ENCODE measurements around the gene CDKN2B-AS1.
A peak's percentile ranks its signal among the peaks of the same experiment; 100 is the strongest.
"Not testable (repeated sequence)": the region's sequence is repeated elsewhere in the genome, so short reads cannot be mapped to it uniquely, and the experiment has no call there.

CDKN2B-AS1 gene

DNA sequence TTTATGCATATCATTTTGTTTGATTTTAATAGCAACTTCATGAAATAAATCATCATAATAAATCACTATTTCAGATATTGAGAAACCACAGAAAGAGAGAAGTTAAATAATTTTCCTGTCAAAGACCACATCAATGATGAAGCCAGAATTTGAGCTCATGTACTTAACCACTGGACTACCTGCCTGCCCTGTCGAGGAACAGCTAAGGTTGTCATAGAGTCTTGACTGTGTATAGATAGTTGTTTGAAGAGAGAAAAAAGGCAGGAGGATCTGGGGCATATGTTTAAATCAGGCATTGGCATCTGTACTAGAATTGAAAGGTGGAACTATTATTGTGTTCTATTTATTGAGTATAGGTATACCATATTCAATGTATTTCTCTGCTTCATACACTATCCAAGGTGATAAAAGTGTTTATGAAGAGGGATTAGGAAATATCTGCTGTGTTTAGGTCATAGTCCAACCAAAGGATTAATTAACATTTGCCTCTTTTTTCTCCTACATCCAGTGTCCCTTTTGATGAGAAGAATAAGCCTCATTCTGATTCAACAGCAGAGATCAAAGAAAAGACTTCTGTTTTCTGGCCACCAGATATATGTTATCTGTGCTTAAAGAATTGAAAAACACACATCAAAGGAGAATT, 51.8 kb downstream of the CDKN2B-AS1 start:
- DNase-seq = no peak

DNA sequence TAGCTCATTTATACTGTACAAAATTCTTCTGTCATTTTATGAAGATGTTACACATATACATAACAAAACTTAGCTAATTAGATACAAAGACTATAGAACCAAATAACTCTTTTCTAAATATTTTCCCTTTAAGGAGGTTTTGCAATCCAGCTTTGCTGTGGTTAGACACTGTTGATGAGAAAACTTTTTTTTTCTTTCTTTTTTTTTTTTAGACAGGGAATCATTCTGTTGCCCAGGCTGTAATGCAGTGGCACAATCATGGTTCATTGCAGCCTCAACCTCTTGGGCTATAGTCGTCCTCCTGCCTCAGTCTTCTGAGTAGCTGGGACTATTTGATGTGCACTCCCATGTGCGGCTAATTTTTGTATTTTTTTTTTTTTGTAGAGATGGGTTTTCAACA, 53.0 kb downstream of the CDKN2B-AS1 start:
- no peak for DNase-seq

DNA sequence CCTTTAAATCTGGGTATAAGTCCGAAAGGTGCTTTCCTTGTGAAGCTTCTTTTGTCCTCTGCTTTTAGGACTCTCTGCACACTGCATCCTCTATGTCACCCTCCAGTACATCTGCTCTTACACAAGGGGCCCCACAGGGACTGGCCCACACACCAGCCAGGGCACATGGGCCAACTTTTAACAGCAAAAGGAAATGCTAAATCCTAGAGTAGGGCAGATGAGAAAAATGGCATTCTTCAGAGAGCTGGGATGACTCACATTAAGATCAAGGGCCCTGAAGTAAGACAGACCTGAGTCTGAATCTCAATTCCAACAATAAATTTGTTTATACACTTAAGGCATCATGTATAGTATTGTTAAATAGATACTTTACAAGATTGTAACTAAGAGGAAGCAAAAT, 54.8 kb downstream of the CDKN2B-AS1 start:
- no peak for DNase-seq

DNA sequence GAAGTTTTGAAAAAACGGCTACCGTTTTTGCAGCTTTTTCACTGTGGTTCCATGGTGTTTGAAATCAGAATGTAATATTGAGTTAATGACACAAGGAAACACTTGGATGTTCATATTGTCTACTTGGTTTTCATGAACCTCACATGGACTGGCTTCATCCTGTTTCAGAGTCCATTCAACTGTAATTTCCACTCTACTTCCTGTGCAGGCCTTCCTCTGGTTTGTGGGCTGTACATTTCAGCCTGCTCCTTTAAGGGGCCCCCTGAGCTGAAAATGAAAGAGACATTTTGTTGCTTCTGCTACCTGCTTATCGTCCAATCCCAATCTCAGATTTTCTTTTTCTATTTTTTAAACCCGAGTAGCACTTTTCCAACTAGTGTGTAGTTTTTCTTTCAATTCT, 56.3 kb downstream of the CDKN2B-AS1 start:
- DNase-seq = no peak

DNA sequence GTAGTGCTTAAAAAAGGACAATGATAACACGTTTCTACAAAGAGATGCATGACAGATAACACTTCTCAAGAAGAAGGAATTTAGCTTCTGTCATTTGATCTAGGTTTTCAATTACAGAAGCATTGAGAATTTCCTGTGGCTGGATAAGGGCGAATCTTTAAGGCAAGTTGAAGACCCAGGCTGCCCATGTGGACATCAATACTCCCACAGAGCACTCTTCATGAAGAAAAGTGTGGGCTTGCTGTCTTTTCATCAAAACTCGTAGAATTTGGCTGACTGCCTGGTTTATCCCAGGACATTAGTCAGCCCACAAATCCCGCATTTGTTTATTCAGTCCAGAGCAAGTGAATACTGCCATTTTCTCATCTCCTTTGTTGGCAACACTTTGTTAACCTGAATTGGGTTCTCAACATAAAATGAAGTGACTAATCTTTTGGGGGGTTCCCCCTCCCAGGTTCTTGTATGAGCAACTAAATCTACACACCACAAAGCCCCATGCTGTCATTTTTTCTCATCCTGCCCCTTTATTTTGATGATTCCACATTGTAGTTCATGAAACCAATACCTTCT, 57.9 kb downstream of the CDKN2B-AS1 start:
- DNase-seq = peak; percentile 47

DNA sequence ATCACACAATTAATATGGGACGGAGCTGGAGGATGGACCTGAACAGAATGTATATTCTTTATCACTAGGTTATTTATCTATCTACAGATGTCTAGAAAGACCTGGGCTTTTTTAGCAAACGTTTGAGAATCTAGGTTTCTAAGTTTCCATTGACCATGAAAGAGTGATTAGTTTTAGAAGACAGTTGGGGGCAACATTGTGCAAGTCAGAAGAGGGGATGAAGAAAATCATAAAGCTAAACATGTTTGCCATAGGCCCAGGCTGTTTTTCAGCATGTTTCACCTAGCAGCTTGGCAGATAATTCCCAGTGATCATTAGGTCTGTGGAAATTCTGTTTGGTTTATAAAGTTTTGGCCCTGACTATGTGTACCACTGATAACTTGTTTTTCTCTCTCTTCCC, 58.6 kb downstream of the CDKN2B-AS1 start:
- no peak for DNase-seq

DNA sequence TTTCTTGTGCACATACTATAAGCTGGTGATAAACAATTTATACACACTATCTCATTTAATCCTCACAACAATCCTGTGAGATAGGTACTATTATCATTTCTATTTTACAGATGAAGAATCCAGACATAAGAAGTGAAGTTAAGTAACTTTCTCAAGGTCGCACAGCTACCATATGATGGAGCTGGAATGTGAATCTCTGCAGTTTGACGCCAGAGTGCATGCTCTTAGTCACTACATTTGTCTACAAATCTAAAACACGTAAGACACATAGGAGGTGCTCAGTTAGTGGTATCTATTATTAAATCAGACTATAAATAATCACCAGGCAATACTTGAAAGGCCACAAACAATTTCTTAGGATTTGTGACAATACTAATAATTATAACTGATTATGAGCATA, 59.5 kb downstream of the CDKN2B-AS1 start:
- no peak for DNase-seq

DNA sequence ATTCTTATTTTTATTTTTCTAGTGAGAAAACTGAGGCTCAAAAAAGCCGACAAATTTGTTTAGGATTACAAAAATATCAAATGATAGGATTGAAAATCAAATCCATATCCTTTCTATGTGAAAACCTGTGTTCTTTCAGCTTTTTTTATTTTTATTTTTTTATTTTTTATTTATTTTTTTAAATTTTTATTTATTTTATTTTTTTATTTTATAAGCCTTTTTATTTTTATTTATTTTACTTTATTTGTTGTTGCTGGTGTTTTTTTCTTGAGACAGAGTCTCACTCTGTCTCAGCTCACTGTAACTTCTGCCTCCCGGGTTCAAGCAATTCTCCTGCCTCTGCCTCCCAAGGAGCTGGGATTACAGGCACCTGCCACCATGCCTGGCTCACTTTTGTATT, 59.9 kb downstream of the CDKN2B-AS1 start:
- no peak for DNase-seq

DNA sequence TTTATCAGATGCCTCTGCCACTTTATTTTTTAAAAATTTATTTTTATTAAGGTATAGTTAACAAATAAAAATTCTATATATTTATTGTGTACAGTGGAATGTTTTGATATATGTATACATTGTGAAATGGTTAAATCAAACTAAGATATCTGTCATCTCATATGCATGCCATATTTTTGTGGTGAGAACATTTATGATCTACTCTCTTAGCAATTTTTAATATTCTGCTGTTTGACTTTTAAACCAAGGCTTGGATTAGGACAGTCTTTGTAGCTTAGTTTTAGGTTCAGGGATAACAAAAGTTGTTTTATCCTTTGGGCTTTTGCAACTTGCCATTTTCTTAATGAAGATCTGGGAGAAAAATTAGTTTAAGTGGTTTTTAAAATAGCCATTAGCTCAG, 60.5 kb downstream of the CDKN2B-AS1 start:
- DNase-seq = no peak

DNA sequence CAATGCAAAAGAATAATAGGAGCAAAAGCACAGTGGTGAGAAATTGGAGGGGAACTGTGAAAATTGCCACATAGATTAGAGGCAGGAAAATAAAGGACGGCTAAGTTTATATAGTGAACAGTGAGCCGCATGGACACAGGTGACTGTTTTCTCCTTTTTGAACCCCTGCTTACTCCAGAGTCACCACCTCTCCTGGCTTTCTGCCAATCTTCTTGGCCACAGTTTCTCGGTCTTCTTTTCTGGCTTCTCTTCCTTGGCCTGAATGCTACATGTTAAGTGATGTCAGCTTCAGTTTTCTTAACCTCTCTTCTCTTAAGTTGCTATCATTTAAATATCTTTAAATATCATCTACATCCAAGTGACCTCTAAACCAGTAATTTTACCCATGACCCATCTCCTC, 61.8 kb downstream of the CDKN2B-AS1 start:
- DNase-seq = no peak

DNA sequence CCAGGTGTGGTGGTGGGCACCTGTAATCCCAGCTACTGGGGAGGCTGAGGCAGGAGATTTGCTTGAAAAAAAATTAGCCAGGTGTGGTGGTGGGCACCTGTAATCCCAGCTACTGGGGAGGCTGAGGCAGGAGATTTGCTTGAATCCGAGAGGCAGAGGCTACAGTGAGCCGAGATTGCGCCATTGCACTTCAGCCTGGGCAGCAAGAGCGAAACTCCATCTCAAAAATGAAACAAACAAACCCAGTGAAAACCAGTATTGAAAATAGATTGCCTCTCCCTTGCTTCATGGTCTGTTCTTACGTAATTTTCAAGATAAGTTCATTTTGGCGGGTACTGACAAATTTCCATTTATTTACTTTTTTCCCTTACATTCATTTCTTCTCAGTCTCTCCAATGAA, 63.4 kb downstream of the CDKN2B-AS1 start:
- DNase-seq = not testable (repeated sequence)

DNA sequence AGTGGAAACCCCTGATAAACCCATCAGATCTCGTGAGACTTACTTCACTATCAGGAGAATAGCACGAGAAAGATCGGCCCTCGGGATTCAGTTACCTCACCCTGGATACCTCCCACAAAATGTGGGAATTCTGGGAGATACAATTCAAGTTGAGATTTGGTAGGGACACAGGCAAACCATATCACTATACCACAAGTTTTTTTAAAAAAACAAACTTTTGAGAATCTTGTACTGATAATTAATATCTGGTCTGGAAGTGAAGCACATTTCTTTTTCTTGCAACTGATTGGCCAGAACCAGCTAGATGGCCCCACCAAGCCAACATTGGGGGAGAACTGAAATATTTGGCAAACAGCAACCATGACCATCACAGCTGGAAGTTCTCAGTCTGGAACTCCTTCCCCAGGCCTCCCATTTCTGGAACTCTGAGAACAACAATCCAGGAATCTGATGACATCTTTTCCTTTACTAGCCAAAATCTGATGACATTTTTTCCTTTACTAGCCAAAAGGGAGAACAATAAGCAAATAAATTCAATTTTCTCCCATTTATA, 66.3 kb downstream of the CDKN2B-AS1 start:
- DNase-seq = no peak

DNA sequence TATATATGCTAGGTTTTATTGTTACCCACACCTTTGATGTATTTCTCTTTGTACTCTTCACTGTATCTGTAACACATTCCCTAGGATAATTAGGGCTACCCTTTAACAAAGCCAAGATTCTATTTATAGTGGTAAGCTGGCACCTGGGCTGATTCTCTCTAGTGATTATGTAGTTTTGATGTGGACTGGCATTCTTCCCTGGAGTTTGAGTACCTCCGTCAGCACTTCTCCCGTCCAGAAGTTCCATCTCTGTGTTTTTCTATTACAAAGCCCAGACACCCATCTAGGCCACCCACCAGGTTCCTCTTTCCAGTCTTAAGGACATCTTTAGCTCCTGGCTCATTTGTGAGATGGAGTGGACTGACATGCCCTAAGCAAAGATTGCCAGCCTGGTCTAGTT, 70.4 kb downstream of the CDKN2B-AS1 start:
- no peak for DNase-seq

DNA sequence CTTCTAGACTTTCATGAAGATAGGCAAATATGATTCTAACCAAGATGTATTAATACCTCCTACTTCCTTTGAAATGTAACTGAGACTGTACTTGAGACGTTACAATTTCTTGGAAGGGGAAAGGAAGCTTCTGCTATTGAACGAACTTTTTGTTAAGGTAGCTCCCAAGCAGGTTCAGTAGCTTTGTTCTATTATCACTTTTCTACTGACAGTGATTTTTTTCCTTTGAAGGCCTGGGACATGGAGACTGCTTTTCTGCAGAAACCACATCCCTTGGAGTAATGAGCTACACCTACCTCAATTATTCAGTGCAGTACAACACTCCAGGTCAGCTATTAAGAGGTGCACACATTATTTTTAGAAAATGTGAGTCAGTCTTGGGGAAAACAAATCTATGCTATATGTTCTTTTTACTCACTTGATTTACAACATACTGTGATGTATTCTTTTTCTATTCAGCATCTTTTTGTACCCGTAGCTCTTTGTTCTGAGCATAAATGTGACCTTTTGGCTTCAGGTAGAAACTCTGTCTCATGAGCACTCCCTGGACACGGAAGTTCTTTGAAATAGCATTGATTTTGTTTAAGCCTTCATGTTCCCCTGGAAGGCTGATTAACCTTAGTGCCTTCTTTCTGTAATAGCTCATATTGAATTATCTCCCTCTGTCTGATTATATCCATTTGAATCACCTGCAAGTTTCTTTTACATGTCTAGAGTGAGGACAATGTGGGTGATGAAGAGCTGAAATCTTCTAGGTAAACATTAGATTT, 71.0 kb downstream of the CDKN2B-AS1 start:
- DNase-seq = no peak

DNA sequence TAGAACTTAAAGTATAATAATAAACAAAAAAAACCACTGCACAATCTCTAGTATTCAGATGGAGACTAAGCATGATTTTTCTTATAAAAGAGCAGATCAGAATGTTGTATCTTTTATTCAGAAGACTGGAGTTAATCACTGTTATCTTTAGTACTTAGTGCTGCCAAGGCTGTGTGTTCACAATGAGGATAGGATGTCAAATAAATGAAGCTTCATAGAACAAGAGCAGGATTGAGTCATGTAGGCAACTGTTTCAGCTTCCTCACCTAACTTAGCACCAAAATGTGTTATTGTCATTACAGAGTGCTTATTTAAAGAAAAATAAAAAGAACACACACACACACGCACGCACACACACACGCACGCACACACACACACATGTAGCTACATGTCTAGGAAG, 72.6 kb downstream of the CDKN2B-AS1 start:
- no peak for DNase-seq

DNA sequence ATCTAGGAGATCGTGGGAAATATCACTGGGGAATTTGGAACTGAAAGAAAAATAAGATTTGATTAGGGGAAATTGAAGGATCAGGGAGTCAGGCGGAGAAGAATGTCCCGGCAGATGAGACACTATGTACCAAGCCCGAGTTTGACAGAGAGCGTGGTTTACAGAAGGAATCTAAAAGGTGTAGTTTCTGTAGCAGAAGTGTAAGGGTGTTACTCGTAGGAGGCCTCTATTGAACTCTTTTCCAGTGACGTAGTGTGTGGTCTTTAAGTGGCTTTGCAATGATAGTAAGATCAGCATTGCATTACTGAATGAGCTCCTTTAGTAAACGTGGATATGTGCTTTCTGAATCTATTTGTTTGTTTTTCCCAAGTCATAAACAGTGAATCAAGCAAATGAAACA, 73.8 kb downstream of the CDKN2B-AS1 start:
- no peak for DNase-seq

DNA sequence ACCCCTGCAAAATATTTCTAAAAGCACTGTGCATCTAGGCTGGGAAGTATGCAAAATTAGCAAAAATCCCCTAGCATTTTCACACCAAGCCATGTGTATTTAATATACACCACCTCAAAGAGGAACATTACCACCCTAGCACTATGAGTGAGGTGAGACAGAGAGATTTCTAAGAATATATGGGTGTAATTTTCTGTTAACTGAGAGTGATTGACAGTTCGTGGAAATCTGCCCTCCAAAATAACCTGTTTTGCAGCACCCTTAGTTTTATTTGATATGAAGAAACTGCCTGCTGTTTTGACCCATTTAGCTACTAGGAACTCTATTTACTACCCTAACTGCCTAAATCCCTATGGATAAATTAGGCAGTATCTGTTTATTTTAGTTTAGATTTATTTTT, 78.8 kb downstream of the CDKN2B-AS1 start:
- DNase-seq = no peak

DNA sequence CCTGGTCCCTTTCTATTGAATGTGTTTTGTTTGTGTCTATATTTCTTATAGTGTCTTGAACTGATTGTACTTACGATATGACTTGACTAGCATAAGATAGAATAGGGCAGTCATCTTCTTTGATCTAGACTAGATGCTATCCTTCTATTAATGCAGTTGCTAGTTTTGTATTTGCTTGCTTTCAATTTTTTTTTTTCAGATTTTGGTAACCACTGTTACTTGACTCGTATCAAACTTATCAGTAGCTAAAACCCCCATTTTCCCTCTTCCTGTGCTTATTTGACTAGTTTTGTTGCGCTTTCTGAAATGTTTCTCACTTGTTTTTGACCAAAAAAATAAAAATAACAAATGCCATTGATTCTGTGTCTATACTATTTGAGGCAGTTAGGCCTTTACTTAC, 83.5 kb downstream of the CDKN2B-AS1 start:
- no peak for DNase-seq

DNA sequence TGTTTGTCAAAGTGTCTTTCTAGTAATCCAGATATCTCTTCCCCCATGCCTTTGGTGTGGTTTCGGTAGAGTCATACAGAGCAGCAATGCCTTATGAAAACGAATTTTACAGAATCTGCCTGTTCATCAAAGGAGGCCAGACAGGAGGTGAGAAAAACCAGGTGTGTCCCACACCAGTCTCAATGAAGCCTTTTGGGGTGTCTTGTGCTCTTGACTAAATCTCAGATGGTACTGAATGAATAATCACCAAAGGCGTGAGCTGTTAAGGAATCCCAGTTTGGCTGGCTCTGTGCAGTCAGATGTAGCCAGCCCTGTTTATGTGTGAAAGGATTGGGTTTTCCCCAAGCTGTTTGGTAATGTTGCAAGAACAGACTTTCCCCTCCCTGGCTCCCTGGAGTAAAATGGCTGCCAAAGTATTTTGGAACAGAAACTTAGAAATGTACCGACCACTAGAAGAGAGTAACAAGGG, 85.3 kb downstream of the CDKN2B-AS1 start:
- DNase-seq = peak; percentile 70

DNA sequence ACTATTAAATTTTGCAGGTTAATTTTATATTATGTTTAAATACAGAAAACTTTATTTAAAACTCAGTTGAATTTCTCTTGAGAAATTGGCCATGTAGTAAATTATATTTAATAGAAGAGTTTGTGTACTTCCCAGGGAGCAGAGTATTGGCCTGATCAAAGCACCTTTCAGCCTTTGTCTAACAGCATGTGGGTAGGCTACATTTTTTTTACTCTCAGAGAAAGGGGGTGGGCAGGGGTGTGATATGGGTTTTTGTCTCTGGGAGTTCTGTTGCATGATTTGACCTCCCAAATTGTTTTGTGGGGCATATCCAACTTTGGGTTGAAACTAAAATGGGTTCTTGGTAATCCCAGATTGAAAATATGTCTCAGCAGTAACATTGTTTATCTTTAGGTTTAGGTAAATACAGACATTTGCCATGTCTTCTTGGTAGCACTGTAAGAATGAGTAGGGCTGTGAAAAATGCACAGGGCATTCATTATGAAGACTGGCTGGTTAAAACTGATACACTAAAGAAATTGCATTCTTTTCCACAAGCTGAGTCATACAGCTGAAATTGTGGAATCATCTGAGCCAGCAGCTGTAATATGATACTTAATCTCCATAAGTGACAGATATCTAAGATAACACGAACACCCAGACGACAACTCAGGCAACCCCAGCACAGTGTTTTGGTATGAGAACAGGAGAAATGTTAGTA, 89.9 kb downstream of the CDKN2B-AS1 start:
- no peak for DNase-seq

DNA sequence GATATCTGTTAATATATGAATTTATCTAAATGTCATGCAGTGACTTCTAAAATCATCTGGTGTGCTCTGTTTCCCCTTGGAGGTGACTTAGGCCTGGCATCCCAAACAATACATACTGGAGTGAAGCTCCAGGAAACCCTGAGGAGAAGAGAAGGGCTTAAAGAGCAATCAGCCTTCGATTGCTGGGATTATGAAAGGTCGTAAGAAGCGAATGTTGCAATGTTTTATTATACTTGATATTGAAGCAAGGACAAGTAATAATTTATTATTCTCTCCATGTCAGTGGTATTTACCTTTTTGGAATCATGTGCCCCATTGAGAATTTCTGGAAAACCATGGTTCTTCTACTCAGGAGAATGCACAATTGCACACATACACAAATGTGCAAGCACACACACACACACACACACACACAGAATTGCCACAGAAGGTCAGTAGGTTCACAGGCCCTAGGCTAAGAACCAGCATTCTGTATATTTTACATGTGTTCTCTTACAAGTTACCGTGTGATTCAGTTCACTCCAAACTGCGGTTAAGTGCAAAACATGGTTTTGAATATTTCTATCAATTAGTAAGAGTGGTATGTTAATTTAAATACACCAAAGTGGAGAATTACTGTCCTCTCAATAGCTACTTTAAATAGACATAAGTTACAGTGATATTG, 93.6 kb downstream of the CDKN2B-AS1 start:
- no peak for DNase-seq

DNA sequence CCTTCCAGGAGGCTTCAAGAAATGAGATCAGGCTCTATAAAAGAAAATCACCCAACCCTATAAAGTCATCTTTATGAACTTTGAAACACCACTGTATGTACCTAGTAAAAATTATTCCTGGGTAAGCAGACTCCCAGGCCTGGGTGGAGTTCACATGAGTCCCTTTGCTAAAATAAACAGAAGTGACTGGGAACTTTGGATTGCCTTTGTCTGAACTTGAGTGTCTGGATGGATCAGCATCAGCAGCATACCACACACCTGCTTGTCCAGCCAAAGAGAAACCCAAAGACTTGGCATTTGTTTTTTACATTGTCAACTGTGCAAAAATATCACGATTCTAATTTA, 94.1 kb downstream of the CDKN2B-AS1 start:
- DNase-seq = no peak

DNA sequence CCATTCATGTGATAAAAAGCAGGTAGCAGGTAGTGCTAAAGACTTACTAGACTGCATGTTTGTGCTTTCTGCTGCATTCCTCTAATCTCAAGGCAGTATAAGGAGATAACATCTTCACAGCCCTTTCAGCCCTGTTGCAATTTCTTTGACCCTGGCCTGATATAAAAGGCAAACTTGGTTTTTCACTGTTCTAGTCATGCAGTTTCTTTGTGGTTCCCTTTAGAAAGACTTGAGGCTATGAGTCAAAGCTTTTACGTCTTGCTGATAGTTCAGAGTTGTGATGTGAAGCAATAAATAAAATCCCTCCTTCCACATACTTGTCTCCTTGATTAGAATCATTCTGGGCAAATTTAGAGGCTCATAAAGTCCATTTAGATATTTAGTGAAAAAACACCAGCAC, 103.1 kb downstream of the CDKN2B-AS1 start:
- DNase-seq = no peak
